A673 (cell line): Measurements from ENCODE around the gene CARMIL1.

Experiments
- EZH2 ChIP-seq: fragments of 200-600 bp; sonication (generic); IDR thresholded peaks from 2 replicates; pipeline ENCODE4 v1.6.1; 2017; ENCODE audit warnings: borderline replicate concordance, low read depth, mild to moderate bottlenecking, mixed read lengths, antibody characterized with exemption, low read length; ENCODE audit not compliant: poor library complexity, severe bottlenecking
- TF ChIP-seq, protein P1 (sequence below): fragments of 300-800, 200-600 bp; sonication (generic); conservative IDR thresholded peaks from 2 replicates; pipeline ENCODE4 v1.5.1; 2017; ENCODE audit warnings: low read depth, mild to moderate bottlenecking, antibody characterized with exemption, low read length, moderate library complexity, mixed read lengths

DNA sequence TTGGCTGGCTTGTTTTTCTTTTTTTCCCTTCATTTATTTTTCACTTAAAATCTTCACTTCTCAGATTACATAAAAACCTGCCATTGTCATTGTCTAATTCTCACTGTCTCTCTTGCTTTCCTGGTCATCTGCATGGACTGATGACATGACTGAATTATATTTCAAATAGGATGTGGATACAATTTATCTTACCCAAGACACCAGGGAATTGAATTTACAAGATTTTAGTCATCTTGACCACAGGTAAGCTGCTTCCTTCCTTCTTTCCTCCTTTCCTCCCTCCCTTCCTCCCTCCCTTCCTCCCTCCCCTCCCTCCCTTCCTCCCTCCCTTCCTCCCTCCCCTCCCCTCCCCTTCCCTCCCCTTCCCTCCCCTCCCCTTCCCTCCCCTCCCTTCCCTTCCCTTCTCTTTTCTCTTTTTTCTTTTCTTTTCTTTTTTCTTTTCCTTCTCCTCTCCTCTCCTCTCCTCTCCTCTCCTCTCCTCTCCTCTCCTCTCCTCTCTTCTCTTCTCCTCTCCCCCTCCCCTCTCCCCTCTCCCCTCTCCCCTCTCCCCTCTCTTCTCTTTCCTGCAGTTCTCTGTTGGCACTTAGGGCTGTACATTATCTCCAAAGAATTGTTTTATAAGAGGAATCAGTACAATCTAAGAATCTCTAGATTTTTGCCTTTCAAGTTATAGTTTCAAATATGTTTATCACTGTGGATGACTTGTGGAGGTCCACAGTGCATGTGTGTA lies 171.5 kb downstream of the CARMIL1 start:
- TF ChIP-seq, protein P1, sequence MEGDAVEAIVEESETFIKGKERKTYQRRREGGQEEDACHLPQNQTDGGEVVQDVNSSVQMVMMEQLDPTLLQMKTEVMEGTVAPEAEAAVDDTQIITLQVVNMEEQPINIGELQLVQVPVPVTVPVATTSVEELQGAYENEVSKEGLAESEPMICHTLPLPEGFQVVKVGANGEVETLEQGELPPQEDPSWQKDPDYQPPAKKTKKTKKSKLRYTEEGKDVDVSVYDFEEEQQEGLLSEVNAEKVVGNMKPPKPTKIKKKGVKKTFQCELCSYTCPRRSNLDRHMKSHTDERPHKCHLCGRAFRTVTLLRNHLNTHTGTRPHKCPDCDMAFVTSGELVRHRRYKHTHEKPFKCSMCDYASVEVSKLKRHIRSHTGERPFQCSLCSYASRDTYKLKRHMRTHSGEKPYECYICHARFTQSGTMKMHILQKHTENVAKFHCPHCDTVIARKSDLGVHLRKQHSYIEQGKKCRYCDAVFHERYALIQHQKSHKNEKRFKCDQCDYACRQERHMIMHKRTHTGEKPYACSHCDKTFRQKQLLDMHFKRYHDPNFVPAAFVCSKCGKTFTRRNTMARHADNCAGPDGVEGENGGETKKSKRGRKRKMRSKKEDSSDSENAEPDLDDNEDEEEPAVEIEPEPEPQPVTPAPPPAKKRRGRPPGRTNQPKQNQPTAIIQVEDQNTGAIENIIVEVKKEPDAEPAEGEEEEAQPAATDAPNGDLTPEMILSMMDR: no peak
- no peak for TF ChIP-seq EZH2
